GM18519 (cell line): Measurements from ENCODE around the gene MRTFB.

Experiments
- ATAC-seq: cut with Tn5 transposase; IDR thresholded peaks from one replicate; pipeline ENCODE4 v1.9.1; 2021; ENCODE audit warnings: mild to moderate bottlenecking, moderate library complexity; ENCODE audit not compliant: unreplicated experiment, low FRiP score

MRTFB gene

DNA sequence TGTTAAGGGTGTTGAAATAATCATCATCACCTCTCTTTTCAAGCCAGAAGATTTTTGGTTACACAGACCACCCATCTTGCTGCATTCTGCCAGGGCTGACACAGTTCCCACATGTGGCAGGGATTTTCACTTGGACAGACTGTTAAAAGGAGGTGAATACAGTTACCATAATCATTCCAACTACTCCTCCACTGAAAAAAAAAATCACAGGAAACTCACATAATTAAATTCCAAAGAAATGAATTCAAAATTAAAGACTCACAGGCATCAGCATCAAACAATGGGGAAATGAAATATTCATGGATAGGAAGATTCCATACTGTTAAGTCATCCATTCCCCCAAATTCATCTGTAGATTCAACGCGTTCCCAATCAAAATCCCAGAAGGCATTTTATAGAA, 209.4 kb downstream of the MRTFB start:
- no peak for ATAC-seq

DNA sequence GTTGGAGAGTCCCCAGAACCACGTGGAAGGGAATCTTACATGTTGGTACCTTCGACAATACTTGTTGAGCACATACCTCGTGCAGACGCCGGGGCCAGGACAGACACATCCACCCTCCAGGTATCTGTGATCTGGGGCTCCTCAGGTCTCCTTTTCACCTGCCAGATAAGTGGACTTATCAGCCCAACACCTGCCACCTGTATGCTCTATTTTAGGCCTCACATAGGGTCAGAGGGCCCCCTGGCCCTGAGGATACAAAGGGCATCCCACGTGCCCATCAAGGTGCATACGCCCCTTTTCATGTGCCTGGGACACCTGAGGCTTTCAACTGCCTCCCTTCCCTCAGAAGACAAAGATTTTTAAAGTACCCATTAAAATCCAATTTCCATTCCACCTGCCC, 212.7 kb downstream of the MRTFB start:
- ATAC-seq, result no peak

DNA sequence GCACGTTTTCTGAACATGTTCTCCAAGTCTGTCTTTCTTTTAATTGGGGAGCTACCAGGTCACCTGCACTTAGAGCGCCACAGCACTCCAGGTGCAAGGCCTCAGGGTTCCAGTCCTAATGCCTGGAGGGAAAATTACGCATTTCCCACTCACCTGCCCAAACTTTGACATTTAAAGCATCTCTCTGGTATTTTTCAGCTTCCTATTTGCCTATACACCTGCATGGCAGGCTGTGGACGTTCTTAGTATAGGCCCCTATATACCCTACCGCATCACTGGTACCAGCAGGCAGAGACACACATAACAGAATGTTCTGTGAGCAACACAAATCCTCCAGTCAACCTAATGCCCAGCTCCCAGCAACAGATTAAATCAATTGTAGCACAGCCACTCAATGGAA, 213.3 kb downstream of the MRTFB start:
- no peak for ATAC-seq

DNA sequence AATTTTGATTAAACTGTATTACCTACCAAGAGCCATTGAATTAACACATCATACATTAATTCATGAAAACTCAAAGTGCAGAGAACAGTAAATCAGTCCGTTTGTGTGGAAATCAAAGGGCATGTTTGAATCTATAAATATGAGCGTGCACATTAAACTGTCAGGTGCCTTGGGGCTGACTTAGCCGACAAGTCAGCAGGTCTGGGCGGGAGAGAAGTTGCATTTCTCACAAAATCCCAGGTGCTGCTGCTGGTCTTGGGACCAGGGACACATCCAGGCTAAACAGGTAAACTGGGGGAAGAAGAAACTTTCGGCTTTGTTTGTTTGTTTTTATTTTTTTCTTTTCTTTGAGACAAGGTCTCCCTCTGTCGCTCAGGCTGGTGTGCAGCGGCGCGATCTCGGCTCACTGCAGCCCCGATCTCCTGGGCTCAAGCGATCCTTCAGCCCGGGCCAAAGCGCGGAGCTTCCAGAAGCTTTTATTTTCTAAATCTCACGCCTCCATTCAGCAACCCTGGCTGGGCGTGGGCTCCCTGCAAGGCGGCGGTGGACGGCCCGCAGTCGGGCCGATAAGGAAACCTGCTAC, 213.9 kb downstream of the MRTFB start:
- no peak for ATAC-seq

DNA sequence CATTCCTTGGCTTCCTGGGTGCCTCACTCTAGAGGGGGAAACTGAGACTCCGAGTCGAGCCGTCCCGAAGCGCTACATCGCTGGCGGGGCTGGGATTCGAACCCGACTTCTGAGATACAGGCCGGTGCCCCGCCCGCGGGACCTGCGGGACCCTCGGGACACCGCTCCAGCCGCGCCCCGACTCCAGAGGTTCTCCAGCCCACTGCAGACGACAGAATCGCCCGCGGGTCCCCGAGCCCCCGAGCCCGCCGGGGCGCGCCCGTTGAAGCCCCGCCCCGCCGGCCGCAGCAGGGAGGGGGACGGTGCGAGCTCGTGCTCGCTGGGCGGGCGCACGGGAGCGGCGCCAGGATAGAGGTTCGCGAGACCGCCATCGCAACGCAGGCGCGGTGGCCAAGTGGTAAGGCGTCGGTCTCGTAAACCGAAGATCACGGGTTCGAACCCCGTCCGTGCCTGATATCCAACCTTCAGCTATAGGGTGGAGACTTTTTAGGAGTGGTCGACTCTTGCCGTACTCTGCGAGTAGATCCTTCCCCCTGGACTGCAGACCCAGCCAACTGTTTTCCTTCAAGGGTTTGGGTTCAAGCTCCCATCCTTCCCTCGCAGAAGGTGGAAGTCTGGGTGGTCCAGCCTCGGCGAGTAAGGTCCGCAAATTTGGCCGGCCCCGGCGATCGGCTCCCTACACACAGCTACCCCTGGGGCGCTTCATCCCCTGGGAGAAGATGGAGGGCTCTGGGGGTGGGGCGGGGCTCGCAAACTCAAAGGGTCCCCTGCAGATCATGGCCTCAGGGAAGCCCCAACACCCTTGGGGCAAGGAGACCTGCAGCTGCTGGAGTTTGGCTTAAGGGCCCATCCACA, 214.6 kb downstream of the MRTFB start:
- ATAC-seq, result peak; percentile 57

DNA sequence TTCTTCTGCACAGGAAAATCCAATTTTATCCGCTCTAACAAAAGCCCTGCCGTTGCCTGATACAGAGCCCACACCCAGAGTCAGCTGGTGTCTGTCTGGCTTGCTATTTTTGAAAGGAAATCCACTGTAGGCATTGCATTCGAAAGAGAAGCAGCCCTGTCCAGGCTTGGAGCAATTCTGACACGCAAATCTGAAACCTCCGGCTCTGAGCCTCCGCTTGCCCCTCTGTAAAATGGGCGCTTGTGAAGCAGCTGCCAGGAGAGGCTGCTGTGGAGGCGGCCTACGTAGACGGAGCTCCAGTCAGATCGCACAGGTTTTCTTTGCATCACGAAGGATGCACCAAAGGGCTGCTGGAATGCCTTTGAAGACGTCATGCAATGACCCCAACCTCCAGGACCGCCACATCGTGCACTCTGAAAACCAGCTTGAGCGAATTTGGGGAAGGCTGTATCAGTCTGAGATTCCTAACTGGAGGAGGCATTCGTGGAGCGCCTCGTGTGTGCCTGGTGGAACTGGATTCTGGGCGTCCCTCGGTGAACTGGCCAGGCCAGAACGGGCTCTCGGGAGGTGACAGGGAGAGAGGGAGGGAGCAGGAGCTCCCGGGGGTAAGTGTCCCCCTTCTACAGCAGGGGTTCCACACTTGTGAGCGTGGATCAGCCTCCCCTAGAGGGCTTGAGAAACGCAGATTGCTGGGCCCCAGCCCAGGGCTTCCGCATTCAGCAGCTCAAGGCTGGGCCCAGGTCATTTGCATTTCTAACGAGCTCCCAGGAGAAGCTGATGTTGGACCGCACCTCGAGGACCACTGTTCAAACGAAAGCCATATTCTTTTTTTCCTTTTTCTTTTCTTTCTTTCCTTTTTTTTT, 215.5 kb downstream of the MRTFB start:
- no peak for ATAC-seq

DNA sequence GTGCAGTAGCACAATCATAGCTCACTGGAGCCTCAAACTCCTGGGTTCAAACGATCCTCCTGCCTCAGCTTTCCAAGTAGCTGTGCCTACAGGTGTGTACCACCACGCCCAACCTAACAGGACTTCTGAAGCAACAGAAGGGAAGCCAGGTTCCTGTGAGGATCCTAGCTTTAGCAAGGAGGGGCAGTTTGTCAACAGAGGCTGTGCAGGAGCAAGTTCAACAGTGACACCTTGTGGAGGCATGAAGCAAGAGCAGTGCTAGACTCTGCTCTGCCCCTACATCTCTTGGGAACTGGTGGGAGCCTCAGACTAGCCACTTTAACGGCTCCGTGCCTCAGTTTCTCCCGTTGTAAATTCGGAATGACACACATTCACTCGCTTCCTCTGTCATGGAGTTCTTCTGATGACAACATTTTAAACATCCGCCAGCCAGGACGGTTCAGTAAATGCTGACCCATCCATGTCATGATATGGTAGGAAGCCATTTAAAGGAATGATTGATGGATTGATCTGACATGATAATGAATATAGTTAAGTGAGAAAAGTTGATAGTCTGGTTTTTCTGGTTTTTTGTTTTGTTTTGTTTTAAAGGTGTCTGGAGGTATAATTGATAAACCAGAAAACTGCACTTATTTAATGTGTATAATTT, 218.7 kb downstream of the MRTFB start:
- ATAC-seq, result no peak

DNA sequence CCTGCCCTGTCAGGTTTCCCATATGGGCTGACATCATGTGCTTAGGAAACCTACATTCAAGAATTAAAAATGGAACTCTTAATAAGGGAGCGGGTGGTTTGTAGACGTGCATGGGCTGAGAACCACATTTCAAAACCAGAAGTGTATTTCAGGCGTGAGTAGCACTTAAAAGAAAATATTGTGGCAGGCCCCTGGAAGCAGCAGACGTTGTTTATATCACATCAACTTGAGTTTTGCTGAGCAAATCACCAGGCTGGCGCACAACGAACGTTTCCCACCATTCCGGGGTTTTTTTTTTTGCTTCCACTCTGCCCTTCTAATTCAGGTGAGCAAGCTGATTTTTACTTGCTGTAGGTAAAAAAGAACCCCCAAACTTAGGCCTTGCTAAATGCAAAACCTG, 220.2 kb downstream of the MRTFB start:
- ATAC-seq, result no peak

DNA sequence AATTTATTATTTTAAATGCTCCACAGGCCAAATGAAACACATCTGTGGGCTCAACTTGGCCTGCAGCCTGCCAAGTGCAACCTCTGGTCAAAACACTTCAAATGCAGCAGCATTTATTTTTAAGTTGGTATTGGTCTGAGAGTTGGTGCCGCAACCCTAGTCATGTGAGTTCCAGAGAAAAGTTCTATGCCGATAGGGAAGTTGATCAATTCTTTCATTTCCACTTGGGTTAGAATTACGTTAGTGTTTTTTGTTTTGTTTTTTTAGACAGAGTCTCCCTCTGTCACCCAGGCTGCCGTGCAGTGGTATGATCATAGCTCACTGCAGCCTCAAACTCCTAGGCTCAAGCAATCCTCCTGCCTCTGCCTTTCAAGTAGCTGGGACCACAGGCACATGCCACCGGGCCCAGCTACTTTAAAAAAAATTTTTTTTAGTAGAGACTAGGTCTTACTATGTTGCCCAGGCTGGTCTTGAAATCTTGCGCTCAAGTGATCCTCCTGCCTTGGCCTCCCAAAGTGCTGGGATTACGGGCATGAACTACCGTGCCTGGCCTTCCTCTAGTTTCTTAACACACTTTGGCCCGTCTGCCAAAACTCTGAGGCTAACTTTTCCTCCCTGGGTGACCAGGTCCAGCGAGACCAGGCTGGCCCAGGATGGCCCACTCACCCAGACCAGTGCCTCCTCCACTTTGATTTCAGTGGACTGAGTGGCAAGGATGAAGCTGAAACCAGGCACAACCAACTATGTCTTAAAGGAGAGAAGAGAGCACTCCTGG, 221.1 kb downstream of the MRTFB start:
- ATAC-seq, result no peak

DNA sequence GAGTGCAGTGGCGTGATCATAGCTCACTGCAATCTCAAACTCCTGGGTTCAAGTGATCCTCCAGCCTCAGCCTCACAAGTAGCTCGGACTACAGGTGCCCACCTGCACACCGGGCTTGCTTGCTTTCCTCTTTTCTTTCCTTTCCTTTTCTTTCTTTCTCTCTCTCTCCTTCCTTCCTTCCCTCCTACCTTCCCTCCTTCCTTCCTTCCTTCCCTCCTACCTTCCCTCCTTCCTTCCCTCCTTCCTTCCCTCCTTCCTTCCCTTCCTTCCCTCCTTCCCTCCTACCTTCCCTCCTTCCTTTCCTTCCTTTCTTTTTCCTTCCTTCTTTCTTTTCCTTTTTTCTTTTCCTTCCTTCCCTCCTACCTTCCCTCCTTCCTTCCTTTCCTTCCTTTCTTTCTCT, 225.5 kb downstream of the MRTFB start:
- no peak for ATAC-seq

DNA sequence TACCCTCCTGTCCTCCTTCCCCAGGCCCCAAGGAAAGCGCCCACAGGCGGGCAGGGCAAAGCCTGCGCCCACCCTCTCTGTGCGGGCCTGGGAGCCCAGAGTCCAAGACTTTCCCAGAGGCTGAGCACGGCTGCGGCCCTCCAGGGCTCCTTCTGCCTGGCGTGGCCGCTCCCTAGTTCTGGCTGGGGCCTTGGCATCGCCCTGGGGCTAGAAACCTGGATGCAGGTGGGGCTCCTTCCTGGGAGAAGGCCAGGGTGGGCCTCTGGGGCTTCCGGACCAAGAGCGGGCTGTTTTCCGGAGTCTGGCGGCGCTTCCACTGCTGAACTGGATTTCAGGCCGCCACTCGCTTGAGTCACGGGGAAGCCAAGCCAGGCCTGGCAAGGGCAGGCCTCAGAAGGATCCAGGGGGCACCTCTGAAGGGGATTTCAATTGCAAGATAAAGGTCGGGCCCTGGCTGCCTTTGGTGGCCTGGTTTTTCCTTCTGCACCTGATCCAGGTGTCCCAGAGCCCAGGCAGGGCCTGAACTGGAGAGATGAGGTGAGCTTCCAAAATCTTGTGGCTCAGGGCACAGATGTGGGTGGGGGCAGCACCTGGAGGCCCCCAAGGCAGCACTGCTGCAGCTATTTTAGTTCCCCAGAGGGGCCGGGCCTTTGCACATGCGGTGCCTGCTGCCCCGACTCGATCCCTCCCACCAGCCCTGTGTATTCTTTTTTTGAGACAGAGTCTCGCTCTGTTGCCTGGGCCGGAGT, 227.4 kb downstream of the MRTFB start:
- ATAC-seq, result no peak

DNA sequence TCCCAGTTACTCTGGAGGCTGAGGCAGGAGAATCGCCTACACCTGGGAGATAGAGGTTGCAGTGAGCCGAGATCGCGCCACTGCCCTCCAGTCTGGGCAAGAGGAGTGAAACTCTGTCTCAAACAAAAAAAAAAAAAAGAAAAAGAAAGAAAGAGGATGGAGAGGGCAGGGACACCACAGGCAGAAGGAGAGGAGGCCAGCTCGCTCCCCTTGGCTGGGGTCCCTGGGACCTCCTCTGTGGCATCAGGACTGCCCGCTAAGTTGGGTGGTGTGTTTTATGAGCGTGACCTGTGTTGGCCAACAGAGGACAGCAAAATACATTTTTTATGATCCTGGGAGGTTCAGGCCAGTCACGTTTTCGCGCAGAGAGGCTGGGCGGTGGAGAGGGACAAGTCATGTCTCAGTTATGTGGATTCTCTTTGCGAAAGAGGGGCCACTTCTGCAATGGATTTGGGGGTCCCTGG, 229.6 kb downstream of the MRTFB start:
- ATAC-seq, result peak; percentile 50

DNA sequence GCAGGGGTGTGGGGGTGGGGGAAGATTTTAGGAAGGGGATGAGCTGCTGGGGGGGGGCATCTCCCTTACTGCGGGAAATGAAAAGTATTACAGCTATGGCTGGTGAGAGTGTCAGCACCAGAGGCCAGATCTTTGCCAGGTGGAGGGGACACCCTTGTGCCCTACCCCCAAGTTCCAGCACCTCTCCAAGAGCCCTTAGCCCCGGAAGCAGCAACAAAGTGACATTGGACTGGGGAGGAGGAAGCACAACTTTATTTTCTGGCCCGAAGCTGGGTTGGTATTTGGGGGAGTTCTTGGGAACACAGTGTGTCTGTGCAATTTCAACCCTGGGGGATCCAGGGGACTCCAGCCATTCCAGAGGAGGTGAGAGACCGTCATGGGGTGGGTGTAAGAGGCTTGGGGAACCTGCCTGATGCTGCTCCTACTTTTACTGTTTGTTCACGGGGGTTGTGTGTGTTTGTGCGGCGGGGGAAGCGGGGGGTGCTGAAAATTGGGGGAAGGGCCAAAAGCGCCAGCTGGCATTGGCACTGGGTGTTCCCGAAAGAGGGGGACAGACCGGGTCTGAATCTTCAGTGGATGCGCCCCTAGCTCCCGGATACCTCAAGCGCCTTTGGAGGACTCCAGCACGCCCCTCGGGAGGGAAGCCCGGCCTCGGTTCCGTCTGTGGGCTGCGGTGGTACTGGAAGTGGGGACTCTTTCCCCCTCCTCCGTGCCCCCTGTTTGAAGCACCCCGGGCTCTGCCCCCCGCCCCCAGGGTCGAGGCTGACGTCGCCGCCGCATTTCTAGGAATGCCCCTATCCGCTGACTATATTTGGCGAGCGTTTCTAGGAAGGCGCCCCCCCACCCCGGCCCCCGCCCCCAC, 230.3 kb downstream of the MRTFB start:
- ATAC-seq, result no peak

DNA sequence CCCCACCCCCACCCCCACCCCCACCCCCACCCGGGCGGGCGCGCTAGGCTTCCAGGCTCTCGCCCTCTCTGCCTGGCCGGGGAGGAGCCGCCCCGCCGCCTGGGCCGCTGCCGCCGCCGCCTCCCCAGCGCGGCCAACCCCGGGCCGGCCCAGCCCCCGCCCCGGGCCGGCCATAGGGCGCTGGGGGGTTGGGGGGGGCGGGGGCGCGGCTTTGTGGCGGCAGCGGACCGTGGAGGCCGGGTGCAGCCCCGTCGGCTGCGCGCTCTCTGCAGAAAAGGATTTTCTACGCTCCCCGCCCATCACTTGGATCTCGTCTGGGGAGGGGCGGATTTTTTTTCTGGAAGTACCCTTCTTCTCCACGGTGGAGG, 230.9 kb downstream of the MRTFB start:
- no peak for ATAC-seq

DNA sequence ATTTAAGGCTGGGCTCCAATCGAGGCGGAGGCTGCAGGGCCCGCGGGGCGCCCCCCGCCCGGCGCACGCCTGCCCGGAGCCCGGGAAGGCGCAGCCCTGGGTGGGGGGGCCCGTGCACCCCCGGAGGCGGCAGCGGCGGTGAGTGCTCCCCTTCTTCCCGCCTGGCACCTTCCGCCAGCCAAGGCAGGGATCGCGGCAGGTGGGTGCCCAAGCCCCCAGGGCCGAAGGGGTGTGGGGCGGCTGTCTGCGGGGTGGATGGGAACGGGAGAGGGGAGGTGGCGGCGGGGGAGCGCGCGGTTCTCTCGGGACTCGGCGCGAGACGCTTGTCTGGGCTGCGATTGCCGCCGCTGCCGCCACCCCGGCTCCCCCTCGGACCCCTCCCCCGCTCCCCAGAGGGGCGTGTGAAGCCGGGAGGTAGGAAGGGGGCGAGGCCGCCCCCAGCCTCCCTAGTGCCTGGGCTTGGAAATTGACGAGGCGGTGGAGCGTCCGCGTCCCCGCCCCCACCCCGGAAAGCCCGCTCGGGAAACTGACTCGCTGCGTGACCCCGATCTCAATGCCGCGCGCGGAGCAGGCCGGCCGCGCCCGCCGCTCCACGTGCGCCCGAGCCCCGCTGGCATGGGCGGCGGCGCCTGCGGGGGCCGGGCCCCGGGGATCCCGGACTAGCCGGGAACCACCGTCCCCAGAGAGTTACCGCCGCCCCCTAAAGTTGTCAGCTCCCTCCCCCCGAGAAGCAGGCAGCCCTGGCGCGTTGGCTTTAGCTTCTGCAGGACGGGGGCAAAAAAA, 231.5 kb downstream of the MRTFB start:
- no peak for ATAC-seq

DNA sequence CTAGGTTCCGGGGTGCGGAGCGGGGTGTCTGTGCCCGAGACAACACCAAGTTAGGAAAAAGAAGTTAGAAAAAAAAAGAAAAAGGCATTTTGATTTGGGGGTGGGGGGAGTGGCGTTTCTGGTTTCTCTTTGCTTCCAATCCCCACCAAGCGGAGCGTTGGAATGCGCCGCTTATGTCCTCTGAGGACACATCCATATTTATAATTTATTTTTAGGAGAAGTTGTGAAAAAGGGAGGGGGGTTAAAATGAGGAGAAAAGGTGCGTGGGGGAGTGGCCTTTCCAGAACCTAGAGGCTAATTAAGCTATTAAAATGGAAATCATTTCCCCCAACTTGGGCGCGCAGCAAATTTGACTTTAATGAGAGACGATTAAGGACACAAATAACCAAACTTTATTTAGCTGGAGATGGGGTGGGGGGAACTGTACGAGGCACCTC, 232.1 kb downstream of the MRTFB start:
- ATAC-seq, result no peak

DNA sequence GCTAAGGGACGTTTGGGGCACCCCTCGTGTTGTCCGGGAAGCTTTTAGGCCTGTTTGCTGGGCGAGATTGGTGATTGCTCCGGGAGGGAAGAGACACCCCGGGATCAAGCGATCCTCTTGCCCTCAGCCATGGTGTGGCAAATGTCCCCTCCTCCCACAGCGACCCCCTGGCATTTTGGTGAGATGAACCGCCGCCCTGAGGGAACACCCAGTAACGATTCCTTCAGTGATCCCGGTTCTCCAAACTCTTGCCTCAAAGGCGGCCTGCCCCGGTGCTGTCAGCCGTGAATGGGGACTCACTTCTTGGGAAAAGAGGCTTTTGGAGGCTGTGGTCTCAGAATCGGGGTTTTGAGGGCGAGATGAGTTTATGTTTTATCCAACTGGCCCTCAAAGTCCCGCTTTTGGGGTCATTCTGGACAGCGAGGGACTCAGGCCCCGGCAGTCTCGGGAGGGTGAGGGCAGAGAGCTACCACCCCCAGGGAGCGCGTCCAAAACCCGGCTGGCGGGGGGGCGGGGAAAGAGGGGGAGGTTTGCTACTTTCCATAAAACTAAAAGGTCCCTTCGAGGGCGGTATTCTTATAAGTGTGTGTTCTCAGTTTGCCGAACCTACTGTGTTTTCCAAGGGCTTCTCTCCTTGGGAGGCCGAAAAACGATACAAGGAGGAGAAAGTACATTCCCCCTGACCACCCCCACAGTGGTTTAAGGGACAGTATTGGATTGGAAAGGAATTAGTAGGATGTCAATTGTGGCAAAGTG, 232.7 kb downstream of the MRTFB start:
- ATAC-seq, result no peak
